ENCODE measurements around the gene ASPSCR1.
"Not testable (repeated sequence)": the region's sequence is repeated elsewhere in the genome, so short reads cannot be mapped to it uniquely, and the experiment has no call there.

ASPSCR1 gene

GRCh38 chr17:81960130-81960958 is 17.1 kb upstream of the ASPSCR1 start:
- no peak for DNase-seq

DNA sequence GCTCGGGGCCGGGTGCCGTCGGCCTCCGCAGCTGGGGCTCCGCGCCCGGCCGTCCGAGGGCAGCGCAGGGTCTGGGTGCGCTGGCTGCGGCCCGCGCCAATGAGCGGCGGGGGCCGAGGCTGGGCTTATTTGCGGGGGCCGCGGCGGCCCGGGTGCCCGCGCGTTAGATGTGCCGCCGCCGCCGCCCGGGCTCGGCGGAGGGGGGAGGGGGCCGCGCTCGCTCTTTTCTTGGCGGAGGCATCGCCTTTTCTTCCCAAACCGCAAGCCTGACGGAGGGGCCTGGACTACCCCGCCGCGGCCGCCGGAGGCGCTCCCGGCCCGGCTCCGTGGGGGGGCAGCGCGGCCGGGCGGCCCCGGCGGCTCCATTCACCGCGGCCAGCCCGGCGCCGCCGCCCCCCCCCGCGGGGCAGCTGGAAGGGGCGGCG is 16.3 kb upstream of the ASPSCR1 start, which contains the start of gene NOTUM:
Gene NOTUM (minus strand): TSS at position 101 of the 425 bp plus-strand sequence. CDS start 278 bp downstream, outside the sequence.
- DNase-seq: no peak

GRCh38 chr17:81961521-81962498 is 15.6 kb upstream of the ASPSCR1 start:
- DNase-seq: no peak

DNA sequence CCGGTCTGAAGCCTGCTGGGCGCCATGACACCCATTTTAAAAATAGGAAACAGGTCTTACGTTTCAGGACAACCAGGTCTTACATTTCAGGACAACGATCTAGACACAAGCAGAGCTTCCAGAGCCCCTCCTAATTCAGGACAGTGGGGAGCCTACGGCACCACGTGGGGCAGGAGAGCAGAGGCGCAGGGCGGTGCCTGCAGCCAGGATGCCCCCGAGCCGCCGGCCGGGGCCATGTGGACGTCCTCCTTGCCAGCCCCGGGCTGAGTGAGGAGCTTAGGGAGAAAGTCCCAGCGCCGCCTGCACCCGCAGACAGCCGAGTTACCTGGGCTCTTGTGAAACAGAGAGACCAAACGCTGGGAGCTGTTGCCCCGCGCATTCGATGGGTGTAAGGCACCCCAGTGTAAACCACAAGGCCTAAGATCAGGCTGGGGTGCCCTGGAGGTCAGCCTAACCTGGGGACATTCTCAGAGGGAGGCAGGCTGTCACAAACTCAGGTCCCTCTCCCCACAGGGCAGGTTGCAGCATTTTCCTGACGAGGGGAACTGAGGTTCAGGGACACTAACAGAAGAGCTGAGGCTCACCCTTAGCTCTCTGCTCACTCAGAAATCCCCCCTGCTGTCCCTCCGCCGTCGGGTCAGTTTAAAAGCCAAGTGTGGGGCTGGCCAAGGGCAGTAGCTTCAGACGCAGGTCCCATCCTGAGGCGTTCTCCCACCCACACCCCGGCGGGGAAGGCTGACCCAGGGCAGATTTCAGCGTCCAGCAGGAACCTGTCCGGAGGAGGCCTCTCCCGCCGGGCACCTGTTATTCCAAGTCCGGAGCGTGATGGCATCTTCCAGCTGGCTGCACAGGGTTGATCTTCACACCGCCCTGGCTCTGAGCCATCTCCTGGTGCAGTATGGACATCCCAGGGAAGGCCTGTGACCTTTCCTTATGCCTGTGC is 14.7 kb upstream of the ASPSCR1 start:
- no peak for DNase-seq

DNA sequence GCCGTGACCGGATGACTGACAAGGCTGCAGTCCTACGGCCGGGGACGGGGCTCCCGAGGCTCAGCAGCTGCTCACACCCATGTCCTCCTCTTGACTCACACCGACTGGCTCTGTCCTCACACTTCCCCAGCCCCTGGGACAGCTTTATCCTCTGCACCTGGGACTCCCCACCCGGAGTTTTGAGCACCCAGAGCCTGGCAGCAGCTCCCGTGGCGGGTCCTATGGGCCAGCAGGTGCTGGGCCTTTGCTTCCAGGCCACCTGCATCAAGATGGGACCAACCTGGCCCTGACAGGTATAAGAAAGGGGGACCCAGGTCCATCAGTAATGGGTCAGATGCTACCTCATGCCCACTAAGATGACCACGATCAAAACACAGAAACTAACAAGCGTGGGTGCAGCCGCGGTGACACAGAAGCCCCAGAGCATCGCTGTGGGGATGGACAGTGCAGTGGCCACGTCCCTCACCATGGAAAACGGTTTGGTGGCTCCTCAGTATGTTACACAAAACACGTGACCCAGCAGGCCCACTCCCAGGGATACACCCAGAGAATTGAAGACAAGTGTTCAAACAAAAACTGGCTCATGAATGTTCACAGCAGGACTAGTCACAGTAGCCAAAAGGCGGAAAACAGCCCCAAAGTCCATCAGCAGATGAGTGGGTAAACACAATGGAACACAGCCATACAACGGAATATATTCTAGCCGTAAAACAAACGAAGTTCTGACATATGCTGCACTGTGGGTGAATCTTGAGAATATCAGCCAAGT is 13.2 kb upstream of the ASPSCR1 start:
- DNase-seq: no peak

GRCh38 chr17:81966343-81967243 is 10.8 kb upstream of the ASPSCR1 start:
- no peak for DNase-seq

GRCh38 chr17:81967244-81967532 is 10.2 kb upstream of the ASPSCR1 start:
- DNase-seq: no peak

DNA sequence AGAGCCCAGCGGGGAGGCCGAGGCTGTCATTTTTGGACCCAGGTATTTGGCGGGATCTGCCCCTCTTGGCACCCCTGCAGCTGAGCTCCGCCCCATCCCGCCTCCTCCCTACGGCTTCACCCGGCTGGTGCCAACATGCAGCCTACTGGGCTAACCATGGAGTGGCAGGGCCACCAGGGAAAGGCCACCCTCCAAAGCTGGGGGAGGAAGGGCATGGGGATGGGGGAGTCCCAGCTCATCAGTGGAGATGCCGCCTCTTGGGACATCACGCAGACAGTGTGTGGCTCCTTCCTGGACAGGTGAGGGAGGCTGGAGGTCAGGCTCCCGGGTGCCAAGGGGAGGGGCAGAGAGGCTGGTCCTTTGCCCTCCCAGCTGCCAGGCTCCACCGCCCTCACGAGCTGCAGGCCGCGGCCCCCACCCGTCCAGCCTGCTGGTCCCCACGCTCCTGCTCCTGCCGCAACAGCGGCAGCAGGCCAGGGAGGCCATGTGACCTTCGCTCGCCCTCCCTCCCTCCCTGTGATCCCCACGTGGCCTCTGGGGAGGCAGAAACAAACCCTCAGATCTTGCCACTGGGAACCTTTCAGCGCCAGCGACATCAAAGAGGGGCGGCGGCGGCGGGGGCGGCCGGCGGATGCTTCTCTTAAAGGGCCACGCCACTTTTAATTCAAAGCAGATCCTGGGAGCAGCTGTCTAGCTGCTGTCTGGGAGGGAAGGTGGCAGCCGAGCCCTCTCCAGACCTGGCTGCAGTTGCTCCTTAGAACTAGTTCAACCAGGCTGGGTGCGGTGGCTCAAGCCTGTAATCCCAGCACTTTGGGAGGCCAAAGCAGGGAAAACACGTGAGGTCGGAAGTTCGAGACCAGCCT is 9.7 kb upstream of the ASPSCR1 start:
- no peak for DNase-seq

DNA sequence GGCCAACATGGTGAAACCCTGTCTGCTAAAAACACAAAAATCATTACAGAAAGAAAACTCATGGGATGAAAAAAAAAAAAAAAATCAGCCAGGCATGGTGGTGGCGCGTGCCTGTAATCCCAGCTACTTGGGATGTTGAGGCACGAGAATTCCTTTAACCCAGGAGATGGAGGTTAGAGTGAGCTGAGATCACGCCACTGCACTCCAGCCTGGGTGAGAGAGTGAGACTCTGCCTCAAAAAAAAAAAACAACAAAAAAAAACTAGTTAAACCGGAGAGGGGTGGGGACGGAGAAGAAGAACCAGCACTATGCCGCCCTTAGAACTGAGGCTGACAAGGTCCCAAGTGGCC is 9.1 kb upstream of the ASPSCR1 start:
- no peak for DNase-seq

GRCh38 chr17:81968850-81969812 is 8.3 kb upstream of the ASPSCR1 start:
- DNase-seq: no peak

GRCh38 chr17:81973432-81973831 is 4.0 kb upstream of the ASPSCR1 start:
- DNase-seq: no peak

GRCh38 chr17:81976332-81977210 is 858 bp upstream of the ASPSCR1 start:
- DNase-seq: no peak

GRCh38 chr17:81978524-81979298 is 1.3 kb downstream of the ASPSCR1 start:
- no peak for DNase-seq

DNA sequence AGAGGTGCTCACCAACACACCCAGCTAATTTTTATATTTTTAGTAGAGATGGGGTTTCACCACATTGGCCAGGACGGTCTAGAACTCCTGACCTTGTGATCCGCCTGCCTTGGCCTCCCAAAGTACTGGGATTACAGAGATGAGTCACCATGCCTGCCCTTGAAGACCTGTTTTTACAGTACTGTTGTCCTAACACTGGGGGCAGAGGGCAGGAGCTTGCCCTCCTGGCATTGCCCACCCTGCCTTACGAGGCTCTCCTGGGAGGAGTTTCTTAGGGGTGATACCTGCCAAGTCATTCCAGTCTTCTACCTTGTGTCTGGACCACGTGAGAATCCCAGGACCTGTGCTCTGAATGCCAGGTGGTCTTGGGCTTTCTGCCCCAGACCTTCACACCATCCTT is 2.7 kb downstream of the ASPSCR1 start:
- DNase-seq: no peak

GRCh38 chr17:81980707-81981343 is 3.4 kb downstream of the ASPSCR1 start:
- DNase-seq: no peak

- DNase-seq: not testable (repeated sequence)
Measured at GRCh38 chr17:81981511-81981910, 4.1 kb downstream of the ASPSCR1 start.
